Body of pancreas (tissue), 4 donors: ENCODE results near the gene KLHDC7A.

Source experiments
- CTCF ChIP-seq, 7 experiments: fragments of 450-650 bp in 4 of 7; fragments of 200-600 bp in 3 of 7; sonication (generic) in 3 of 7; IDR thresholded peaks; one replicate each; pipeline ENCODE4 v1.5.1; 2016 to 2019; ENCODE audit warnings: antibody characterized with exemption in 7 of 7
- POLR2A ChIP-seq, 3 donors: fragments of 450-650 bp; IDR thresholded peaks; one replicate each; pipeline ENCODE4 v1.6.1; 2016; ENCODE audit warnings: antibody characterized with exemption in 3 of 3, mild to moderate bottlenecking in 2 of 3

GRCh38 chr1:18501833-18502232, 21.1 kb downstream of the KLHDC7A start:
- TF ChIP-seq CTCF (IDR thresholded peaks at IDR 0.05) (no peak), POLR2A (IDR thresholded peaks at IDR 0.05) (no peak)
